HG02642 (cell line): ENCODE results near the gene C11orf98.
"Not testable (repeated sequence)": the region's sequence is repeated elsewhere in the genome, so short reads cannot be mapped to it uniquely, and the experiment has no call there.

Source experiments
- ATAC-seq: cut with Tn5 transposase; IDR thresholded peaks from one replicate; pipeline ENCODE4 v1.9.1; 2021; ENCODE audit warnings: mild to moderate bottlenecking; ENCODE audit not compliant: unreplicated experiment, poor library complexity

C11orf98 gene

GRCh38 chr11:62656796-62657429, 8.1 kb downstream of the C11orf98 start:
- no peak for ATAC-seq

- ATAC-seq: no peak
Observed at GRCh38 chr11:62654297-62654696, 10.7 kb downstream of the C11orf98 start.

GRCh38 chr11:62652161-62653006, 12.6 kb downstream of the C11orf98 start:
- ATAC-seq: no peak

GRCh38 chr11:62650283-62650682, 14.7 kb downstream of the C11orf98 start:
- not testable (repeated sequence) for ATAC-seq

GRCh38 chr11:62649486-62649885, 15.5 kb downstream of the C11orf98 start:
- ATAC-seq: no peak

GRCh38 chr11:62648967-62649364, 16.0 kb downstream of the C11orf98 start:
- no peak for ATAC-seq

- ATAC-seq: no peak
Observed at GRCh38 chr11:62648185-62648966, 16.6 kb downstream of the C11orf98 start.

GRCh38 chr11:62647609-62648005, 17.4 kb downstream of the C11orf98 start:
- ATAC-seq: no peak

- ATAC-seq: peak; percentile 1
Observed at GRCh38 chr11:62646825-62647608, 18.0 kb downstream of the C11orf98 start.

- peak; percentile 92 for ATAC-seq
Observed at GRCh38 chr11:62645946-62646824, 18.8 kb downstream of the C11orf98 start, which contains the start of gene GANAB. Gene GANAB, minus strand, starts transcription at chr11:62646613. Its CDS starts 14 bp downstream, at chr11:62646599.

- ATAC-seq: no peak
Observed at GRCh38 chr11:62645671-62645945, 19.4 kb downstream of the C11orf98 start.

- ATAC-seq: no peak
Observed at GRCh38 chr11:62644220-62644619, 20.8 kb downstream of the C11orf98 start.

- ATAC-seq: no peak
Observed at GRCh38 chr11:62632492-62632891, 32.5 kb downstream of the C11orf98 start.

- no peak for ATAC-seq
Observed at GRCh38 chr11:62627713-62628112, 37.3 kb downstream of the C11orf98 start.

- ATAC-seq: no peak
Observed at GRCh38 chr11:62622476-62623089, 42.4 kb downstream of the C11orf98 start.

- ATAC-seq: peak; percentile 96
Observed at GRCh38 chr11:62621567-62622470, 43.2 kb downstream of the C11orf98 start, which contains the start of gene B3GAT3. Gene B3GAT3, minus strand, starts transcription at chr11:62621986. Its CDS starts 39 bp downstream, at chr11:62621947.

GRCh38 chr11:62621027-62621566, 43.9 kb downstream of the C11orf98 start:
- no peak for ATAC-seq
